CD4-positive, alpha-beta T cell treated with Interleukin-2 at 100 ng/mL for 4 hours (primary cell): ENCODE results near the gene CYP39A1.

ENCODE experiments used
- DNase-seq: peaks from one replicate; pipeline ENCODE4 v3.0.0-alpha.2; 2020; ENCODE audit warnings: low spot score

The CYP39A1 gene

DNA sequence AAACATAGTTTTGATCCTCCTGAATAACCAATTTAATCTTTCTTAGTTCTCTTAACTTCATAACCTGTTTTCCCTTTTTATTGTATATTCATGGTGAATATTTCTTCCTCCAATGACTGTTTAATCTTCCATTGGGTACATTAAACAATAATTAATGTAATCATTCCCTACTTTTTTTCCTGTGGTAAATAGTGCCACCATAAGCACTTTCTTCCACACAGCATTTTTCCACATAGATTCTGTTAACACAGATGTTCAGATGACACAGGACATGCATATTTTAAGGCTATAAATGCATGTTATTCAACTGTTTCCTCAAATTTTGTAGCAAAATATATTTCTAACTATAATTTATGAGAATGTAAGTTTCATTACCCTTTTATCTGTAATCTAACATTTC lies 61.9 kb downstream of the CYP39A1 start:
- DNase-seq = no peak

DNA sequence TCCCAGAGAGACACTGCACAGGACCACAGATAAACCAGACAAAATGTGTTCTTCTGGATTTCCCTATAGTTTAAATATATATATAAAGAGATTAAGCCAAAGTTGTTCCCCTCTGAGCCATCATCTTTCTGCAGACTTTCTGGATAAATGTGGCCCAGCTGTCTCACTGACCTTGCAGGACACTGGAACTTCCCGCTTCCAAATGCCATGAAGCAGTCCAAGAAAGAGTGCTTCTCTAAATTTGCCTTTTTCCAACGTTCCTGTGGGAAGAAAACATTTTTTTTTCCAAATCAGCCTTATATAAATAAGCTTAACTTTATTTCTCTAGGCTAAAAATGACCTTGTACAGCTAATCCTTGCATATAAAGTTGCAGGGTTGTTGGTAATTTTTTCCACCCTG lies 65.7 kb downstream of the CYP39A1 start:
- DNase-seq = no peak

DNA sequence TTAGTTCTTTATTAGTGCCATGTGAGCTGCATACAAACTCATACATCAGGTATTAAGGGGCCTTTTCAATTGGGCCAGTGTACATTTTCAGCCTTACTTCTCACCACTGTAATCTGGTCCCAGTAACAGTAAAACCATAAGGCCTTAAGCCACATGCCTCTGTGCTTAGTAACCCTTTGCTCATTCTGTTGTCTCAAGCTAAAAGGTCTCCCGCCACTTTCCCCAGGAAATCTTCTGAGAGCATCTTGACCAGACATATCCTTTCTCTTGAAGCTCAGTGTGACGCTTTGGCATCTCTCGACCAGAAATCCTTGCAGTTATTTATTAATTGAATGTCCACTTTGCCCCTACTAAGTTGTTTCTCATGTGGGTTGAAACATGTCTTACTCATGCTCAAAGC lies 68.0 kb downstream of the CYP39A1 start:
- no peak for DNase-seq

GRCh38 chr6:46583721-46584120 lies 68.9 kb downstream of the CYP39A1 start:
- DNase-seq = no peak

GRCh38 chr6:46583081-46583480 lies 69.5 kb downstream of the CYP39A1 start:
- DNase-seq = no peak

DNA sequence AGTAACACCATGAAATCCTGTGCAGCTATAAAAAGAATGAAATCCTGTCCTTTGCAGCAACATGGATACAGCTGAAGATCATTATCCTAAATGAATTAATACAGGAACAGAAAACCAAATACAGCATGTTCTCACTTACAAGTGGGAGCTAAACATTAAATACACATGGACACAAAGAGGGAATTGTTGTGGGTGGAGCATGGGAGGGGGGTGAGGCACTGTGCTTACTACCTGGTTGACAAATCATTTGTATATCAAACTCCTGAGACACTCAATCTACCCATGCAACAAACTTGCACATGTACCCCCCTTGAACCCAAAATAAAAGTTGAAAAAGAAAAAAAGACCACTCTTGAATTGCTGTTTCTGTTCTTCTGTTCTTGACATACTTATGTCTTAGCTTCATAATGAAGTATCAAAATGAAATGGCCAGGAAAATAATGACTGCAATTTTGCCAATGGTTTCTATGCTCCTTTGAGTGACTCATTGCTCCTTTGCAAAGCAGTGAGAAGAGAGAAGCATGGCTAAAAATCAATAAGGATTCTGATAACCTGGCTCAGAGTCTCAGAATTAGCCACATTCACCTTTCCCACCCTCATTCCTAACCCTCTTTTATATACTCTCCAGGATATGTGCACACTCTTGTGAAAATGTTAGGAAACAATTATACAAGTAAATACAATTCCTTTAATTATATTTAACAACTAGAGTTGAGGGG lies 71.0 kb downstream of the CYP39A1 start:
- DNase-seq = no peak

DNA sequence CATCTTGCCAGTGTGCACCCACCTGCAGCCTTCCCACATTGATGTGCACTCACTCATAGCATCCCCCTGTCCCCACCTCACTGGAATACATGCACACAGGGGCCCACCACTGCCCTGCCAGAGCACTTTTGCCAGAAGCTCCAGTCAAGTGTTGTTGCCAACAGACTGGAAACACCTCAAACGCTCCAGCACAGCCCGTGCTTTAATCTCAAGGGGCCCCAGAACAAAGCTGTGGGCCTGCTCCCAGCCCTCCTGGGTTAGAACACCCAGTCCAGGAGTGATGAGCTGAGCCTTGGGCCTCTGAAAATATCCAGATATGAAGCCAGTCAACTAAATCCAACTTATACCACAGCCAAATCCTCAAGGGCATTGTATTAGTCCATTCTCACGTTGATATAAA lies 77.1 kb downstream of the CYP39A1 start:
- DNase-seq = no peak

- no peak for DNase-seq
Measured at GRCh38 chr6:46573140-46573539, 79.5 kb downstream of the CYP39A1 start.

- DNase-seq = no peak
Measured at GRCh38 chr6:46565531-46565930, 87.1 kb downstream of the CYP39A1 start.

GRCh38 chr6:46563924-46564323 lies 88.7 kb downstream of the CYP39A1 start:
- no peak for DNase-seq

GRCh38 chr6:46556053-46556452 lies 96.6 kb downstream of the CYP39A1 start:
- no peak for DNase-seq

GRCh38 chr6:46555129-46555528 lies 97.5 kb downstream of the CYP39A1 start:
- DNase-seq = no peak

DNA sequence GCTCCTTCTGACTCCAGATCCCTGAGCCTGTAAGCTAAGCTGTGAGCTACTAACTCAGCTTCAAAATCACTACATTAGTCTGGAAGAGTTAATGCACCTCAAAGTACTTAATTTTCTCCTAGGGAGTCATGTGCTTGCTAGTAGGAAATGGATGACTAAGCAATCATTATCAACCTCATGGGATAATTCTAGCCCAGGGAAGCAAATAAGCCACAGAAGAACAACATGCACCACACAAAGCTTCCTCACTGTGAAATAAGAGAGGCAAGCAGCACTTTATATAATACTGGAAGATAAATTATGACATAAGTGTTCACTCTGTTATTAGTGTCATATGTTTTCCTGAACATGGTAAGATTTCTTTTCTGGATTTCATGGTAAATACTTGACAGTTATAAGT lies 103.5 kb downstream of the CYP39A1 start:
- DNase-seq = no peak

DNA sequence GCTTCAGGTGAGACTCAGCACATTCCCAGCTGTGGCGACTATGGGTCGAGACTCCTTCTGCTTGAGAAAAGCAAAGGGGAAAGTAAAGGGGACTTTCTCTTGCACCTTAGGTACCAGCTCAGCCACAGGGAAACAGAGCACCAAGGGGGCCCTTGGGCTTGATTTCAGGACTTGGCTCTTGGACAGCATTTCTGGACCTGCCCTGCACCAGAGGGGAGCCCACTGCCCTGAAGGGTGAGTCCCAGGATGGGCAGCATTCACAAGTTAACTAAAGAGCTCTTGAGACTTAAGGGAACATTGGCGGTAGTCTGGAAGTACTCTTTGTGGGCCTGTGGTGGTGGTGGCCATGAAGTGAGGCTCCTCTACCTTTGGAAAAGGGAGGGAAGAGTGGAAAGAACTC lies 111.1 kb downstream of the CYP39A1 start:
- no peak for DNase-seq

DNA sequence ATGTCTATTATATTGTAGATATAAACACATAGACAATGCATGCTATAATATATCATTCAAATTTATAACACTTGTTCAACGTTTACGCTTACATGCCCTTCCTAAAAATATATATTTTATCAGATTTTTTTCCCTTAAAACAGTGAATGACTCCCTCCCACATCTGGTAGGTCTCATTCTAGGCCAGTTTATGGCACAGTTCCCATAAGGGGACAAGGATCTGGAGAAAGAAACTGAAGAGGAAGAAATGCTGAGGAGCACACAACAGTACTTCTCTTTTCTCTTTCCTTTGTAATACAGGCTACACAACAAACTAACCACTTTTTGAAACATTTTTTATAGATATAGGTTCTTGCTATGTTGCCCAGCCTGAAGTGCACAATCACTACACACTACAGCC lies 112.8 kb downstream of the CYP39A1 start:
- no peak for DNase-seq

- no peak for DNase-seq
Measured at GRCh38 chr6:46538800-46539480, 113.7 kb downstream of the CYP39A1 start.

DNA sequence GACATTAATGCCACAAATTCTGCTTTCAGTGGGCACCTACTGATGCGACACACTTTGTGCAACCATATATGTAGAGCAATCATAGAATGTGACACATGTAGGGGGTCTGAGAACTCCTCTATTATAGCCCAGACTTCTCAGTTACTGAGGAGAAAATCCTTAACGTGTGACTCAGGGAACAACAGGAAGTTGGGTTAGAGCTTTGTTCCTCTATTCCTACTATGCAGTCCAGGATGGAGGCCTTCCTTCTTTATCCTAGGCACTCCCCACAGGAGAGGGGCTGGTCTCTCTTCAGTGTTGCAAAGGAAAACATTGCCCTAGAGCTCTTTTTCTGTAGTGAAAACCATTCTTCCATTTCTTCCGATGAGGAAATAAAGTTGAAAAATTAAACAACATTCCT lies 121.7 kb downstream of the CYP39A1 start:
- DNase-seq = no peak

DNA sequence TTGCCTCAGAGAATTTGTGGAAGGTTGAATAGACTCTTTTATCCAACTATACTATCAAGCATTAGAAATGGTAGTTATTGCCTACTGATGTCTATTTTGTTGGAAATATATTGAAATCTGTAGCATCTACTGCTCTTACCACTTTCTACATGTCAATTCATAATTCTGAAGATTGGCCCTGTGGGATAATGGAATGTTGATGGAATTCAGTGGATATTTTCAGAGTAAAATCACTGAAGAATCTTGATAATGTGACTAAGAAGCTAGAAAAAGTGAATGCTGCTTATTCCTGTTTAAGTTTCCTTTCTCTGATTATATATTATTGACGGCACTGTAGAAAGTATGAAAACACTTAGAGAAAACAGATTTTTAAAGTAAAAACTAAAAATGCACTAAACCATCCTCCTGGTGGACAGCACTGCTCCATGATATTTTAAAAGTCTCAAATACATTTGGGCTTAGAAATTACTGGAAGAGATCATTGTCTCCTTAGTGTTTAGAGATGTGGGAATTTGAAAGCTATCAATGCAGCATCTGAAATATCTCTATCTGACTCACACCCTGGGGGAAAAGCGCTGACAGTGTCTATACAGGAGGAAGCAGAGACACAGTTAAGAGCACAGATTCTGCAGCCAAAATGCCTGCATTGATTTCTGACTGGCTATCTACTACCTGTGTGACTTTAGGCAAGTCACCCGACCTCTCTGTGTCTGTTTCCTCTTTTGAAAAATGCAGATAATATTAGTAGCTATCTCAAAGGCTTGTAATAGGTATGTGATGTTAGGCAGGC lies 123.5 kb downstream of the CYP39A1 start:
- no peak for DNase-seq

- no peak for DNase-seq
Measured at GRCh38 chr6:46526607-46527006, 126.0 kb downstream of the CYP39A1 start.

DNA sequence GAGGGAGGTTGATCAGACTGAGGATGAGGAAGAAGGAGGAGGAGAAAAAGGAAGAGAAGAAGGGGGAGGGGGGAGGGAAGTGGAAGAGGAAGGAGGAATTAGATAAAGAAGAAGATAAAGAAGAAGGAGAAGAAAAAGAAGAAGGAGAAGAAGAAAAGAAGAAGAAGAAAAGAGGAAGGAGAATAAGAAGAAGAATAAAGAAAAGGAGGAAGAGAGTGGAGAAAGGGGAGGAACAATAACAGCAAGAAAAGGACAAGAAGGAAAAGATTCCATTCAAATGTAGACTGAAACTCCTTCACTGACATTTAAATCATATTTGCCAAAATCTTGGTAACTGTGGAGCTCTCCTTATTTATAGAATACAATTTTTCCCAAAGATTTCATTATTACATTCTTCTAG lies 127.0 kb downstream of the CYP39A1 start:
- no peak for DNase-seq

DNA sequence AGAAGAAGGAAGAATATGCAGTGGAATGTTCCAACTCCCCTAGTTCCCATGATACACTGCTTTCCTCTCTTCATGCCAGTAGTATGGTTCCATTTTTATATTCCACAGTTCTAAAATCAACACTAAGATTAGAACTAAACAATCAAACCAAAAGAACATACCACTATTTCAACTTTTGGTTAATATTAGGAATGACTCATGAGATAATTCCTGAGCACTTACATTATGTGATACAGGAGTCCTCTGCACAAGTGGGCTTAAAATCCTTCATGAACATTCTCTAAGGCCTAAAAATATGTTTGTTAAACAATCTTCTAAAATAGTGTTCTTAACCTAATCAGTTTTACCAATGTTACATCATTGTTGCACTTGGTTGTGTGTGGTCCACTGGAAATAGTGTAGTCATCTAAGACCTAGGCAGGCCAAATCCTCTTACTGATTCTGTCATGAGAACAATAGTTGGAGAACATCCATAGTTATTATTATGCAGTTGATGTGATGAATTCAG lies 131.1 kb downstream of the CYP39A1 start:
- DNase-seq = no peak

DNA sequence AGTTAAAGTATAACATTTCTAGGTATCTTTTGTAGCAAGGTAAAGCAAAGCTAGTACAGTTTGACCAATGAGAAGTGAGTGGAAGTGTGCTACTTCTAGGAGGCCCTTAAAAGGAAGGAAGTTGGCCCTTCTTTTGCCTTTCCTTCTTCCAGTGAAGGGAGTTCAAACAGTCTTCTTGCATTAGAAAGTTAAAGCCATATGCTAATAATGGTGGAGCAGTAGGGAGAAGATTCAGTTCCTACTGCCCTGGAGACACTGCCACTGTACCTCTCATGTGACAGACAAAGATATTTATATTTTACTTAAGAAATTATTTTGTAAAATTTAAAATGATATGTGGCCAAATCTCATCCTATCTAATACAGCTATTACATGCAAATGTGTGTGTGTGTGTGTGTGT lies 135.4 kb downstream of the CYP39A1 start:
- DNase-seq = no peak

DNA sequence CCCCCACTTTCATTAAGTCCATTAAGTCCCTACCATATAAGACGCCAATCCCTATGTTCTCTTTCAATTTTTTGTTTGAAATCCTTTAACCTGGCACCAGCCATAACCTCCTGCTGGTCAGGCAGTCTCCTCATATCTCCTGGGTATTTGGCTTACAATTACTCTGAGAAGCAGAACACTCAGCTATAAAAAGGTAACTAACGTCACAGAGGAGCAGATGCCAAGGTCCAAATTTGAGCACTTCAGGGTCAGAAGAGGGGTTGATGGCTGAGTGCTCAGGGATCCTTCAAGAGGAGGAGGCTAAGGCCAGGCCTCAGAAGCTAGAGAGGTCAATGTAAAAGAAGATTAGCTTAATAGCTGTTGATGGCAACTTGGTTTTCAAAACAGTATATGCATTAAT lies 139.1 kb downstream of the CYP39A1 start:
- DNase-seq = no peak
